IMR-90 (cell line): Measurements from ENCODE around the gene TRAPPC10. TPM values are rescaled to one million over a fixed set of nuclear protein-coding genes. Genes with fewer than 3 reads are reported as not detected.

Experiments used
- ATAC-seq: fragments of 200-7000 bp; cut with Tn5 transposase; 2 replicates; pipeline ENCODE4 v1.9.1; 2020; ENCODE audit warnings: low read depth, mild to moderate bottlenecking, moderate library complexity
- BruUV-seq: library from RNA; stranded (reverse); fragments of 400-500 nt; replicated peaks from 2 replicates; lab custom pipeline; 2021; lab: Mats Ljungman, UMichigan
- CTCF ChIA-PET: fragments of 300-600 bp; formaldehyde crosslinking; extraction: SDS; loops from one replicate; lab custom pipeline; 2021; ENCODE audit warnings: antibody characterized with exemption; lab: Yijun Ruan, JAX
- POLR2A ChIA-PET: fragments of 300-600 bp; sonication (Branson Sonifier 250); formaldehyde crosslinking; loops from one replicate; lab custom pipeline; 2022; ENCODE audit warnings: antibody characterized with exemption; ENCODE audit not compliant: unreplicated experiment; lab: Charles Lee
- DNase-seq: peaks from one replicate; pipeline ENCODE4 v3.0.0; 2013
- H2AFZ ChIP-seq: replicated peaks from 2 replicates; pipeline ENCODE3; 2013; ENCODE audit warnings: low read length, mild to moderate bottlenecking; ENCODE audit not compliant: poor library complexity
- H2AK5ac ChIP-seq: 2 replicates; pipeline ENCODE4 v1.6.1; 2013; ENCODE audit warnings: low read depth, low read length, inconsistent platforms
- H2AK9ac ChIP-seq: replicated peaks from 2 replicates; pipeline ENCODE3; 2013; ENCODE audit warnings: mild to moderate bottlenecking, low read depth, low read length, moderate library complexity; ENCODE audit not compliant: poor library complexity
- H2BK120ac ChIP-seq: 2 replicates; pipeline ENCODE4 v1.6.1; 2013; ENCODE audit warnings: low read depth, low read length, inconsistent platforms
- H2BK15ac ChIP-seq: 3 replicates; pipeline ENCODE4 v1.6.1; 2013; ENCODE audit warnings: low read depth, low read length, inconsistent platforms
- H2BK20ac ChIP-seq: 2 replicates; pipeline ENCODE4 v1.6.1; 2013; ENCODE audit warnings: low read depth, mild to moderate bottlenecking, inconsistent platforms, low read length, moderate library complexity
- H2BK5ac ChIP-seq: 2 replicates; pipeline ENCODE4 v1.6.1; 2013; ENCODE audit warnings: mild to moderate bottlenecking, low read depth, low read length, inconsistent platforms; ENCODE audit not compliant: poor library complexity, severe bottlenecking
- H3K14ac ChIP-seq: replicated peaks from 2 replicates; pipeline ENCODE4 v1.6.1; 2013; ENCODE audit warnings: low read depth, low read length, inconsistent platforms
- H3K18ac ChIP-seq: 2 replicates; pipeline ENCODE4 v1.6.1; 2013; ENCODE audit warnings: low read depth, low read length, control low read depth
- H3K23ac ChIP-seq: 2 replicates; pipeline ENCODE4 v1.6.1; 2013; ENCODE audit warnings: low read depth, low read length, inconsistent platforms
- H3K27ac ChIP-seq: 2 replicates; pipeline ENCODE4 v1.5.1; 2013; ENCODE audit warnings: mild to moderate bottlenecking, control low read depth, low read length; ENCODE audit not compliant: insufficient read depth
- H3K27me3 ChIP-seq: 2 replicates; pipeline ENCODE4 v1.6.1; 2013; ENCODE audit warnings: low read length; ENCODE audit not compliant: control insufficient read depth, insufficient read depth
- H3K36me3 ChIP-seq: 2 replicates; pipeline ENCODE4 v1.6.1; 2013; ENCODE audit warnings: low read length, mixed read lengths; ENCODE audit not compliant: control insufficient read depth, insufficient read depth
- H3K4ac ChIP-seq: 2 replicates; pipeline ENCODE4 v1.6.1; 2013; ENCODE audit warnings: low read depth, low read length, inconsistent platforms
- H3K4me1 ChIP-seq: 2 replicates; pipeline ENCODE4 v1.6.1; 2013; ENCODE audit warnings: low read length, mixed read lengths; ENCODE audit not compliant: control insufficient read depth, insufficient read depth
- H3K4me2 ChIP-seq: 2 replicates; pipeline ENCODE4 v1.6.1; 2013; ENCODE audit warnings: low read depth, mild to moderate bottlenecking, control low read depth, low read length, moderate library complexity
- H3K4me3 ChIP-seq: 2 replicates; pipeline ENCODE4 v1.5.1; 2013; ENCODE audit warnings: low read depth, mild to moderate bottlenecking, control low read depth, low read length, moderate library complexity; ENCODE audit not compliant: insufficient read depth
- H3K56ac ChIP-seq: 2 replicates; pipeline ENCODE4 v1.6.1; 2013; ENCODE audit warnings: low read length, inconsistent platforms; ENCODE audit not compliant: insufficient read depth; ENCODE audit errors: extremely low read depth
- H3K79me1 ChIP-seq, 2 experiments: 2 replicates each; pipeline ENCODE4 v1.6.1; 2013; ENCODE audit warnings: low read length in 2 of 2, inconsistent platforms in 1 of 2, low read depth in 1 of 2
- H3K9ac ChIP-seq: 2 replicates; pipeline ENCODE4 v1.6.1; 2013; ENCODE audit warnings: low read depth, low read length, control low read depth
- H3K9me1 ChIP-seq: 2 replicates; pipeline ENCODE4 v1.6.1; 2013; ENCODE audit warnings: low read length, inconsistent platforms; ENCODE audit not compliant: insufficient read depth
- H3K9me3 ChIP-seq: 2 replicates; pipeline ENCODE4 v1.6.1; 2013; ENCODE audit warnings: low read length; ENCODE audit not compliant: control insufficient read depth, insufficient read depth
- H4K20me1 ChIP-seq: 2 replicates; pipeline ENCODE4 v1.6.1; 2013; ENCODE audit warnings: low read length, inconsistent platforms; ENCODE audit not compliant: insufficient read depth
- H4K5ac ChIP-seq: 2 replicates; pipeline ENCODE4 v1.6.1; 2013; ENCODE audit warnings: mild to moderate bottlenecking, low read depth, low read length, control low read depth
- H4K8ac ChIP-seq, 2 experiments: 2 replicates each; pipeline ENCODE4 v1.6.1; 2013; ENCODE audit warnings: low read depth in 2 of 2, low read length in 2 of 2, control low read depth in 1 of 2, inconsistent platforms in 1 of 2
- H4K91ac ChIP-seq: 2 replicates; pipeline ENCODE4 v1.6.1; 2013; ENCODE audit warnings: low read depth, low read length, inconsistent platforms; ENCODE audit not compliant: insufficient read depth
- BHLHE40 ChIP-seq: fragments of 150-350 bp; IDR thresholded peaks from 2 replicates; pipeline ENCODE4 v1.6.1; 2016; ENCODE audit warnings: mild to moderate bottlenecking, low read depth, low read length
- ELK1 ChIP-seq: fragments of 150-350 bp; IDR thresholded peaks from 2 replicates; pipeline ENCODE4 v1.6.1; 2016; ENCODE audit warnings: low read depth, mild to moderate bottlenecking, low read length, moderate library complexity, borderline replicate concordance
- FOS ChIP-seq: fragments of 150-350 bp; IDR thresholded peaks from 2 replicates; pipeline ENCODE4 v1.6.1; 2016; ENCODE audit warnings: low read depth, low read length
- MAFK ChIP-seq: IDR thresholded peaks from 2 replicates; pipeline ENCODE4 v1.6.1; 2012; ENCODE audit warnings: low read depth, low read length, improper control_type of control experiment
- MAZ ChIP-seq: IDR thresholded peaks from 2 replicates; pipeline ENCODE4 v1.6.1; 2012; ENCODE audit warnings: low read depth, mild to moderate bottlenecking, low read length, improper control_type of control experiment, moderate library complexity, borderline replicate concordance
- MXI1 ChIP-seq: IDR thresholded peaks from 2 replicates; pipeline ENCODE4 v1.6.1; 2012; ENCODE audit warnings: low read depth, mild to moderate bottlenecking, low read length, moderate library complexity, borderline replicate concordance
- NFE2L2 ChIP-seq: fragments of 150-350 bp; IDR thresholded peaks from 2 replicates; pipeline ENCODE4 v1.6.1; 2016; ENCODE audit warnings: low read depth, mild to moderate bottlenecking, low read length
- POLR2A ChIP-seq: IDR thresholded peaks from 2 replicates; pipeline ENCODE4 v1.6.1; 2012; ENCODE audit warnings: mild to moderate bottlenecking, low read depth, low read length
- RAD21 ChIP-seq: IDR thresholded peaks from 2 replicates; pipeline ENCODE4 v1.6.1; 2012; ENCODE audit warnings: low read length, improper control_type of control experiment
- RCOR1 ChIP-seq: IDR thresholded peaks from 2 replicates; pipeline ENCODE4 v1.6.1; 2012; ENCODE audit warnings: mild to moderate bottlenecking, low read length, improper control_type of control experiment; ENCODE audit not compliant: insufficient replicate concordance
- RFX5 ChIP-seq: IDR thresholded peaks from 2 replicates; pipeline ENCODE4 v1.8.0; 2012; ENCODE audit warnings: low read depth, mild to moderate bottlenecking, low read length, moderate library complexity
- SMC3 ChIP-seq: fragments of 150-350 bp; IDR thresholded peaks from 2 replicates; pipeline ENCODE4 v1.6.1; 2016; ENCODE audit warnings: low read depth, mild to moderate bottlenecking, antibody characterized with exemption, low read length, moderate library complexity
- USF2 ChIP-seq: fragments of 150-350 bp; IDR thresholded peaks from 2 replicates; pipeline ENCODE4 v1.6.1; 2017; ENCODE audit warnings: mild to moderate bottlenecking, antibody characterized with exemption, low read length, low read depth
- WGBS, 2 experiments: methylation state at CpG; one replicate each; pipeline versions ENCODE4 v1.1.5 to v1.1.7; 2013; ENCODE audit warnings: missing lambda C conversion rate in 2 of 2; ENCODE audit not compliant: insufficient read length in 1 of 2; ENCODE audit errors: extremely low coverage in 2 of 2; 5-methylcytosine and 5-hydroxymethylcytosine counted together
- dilution Hi-C: fragments of 300-500 bp; cut with HindIII; formaldehyde crosslinking; loops from one replicate; pipeline ENCODE4 v1.14.3; 2018; ENCODE audit warnings: low sequenced_read_pairs; ENCODE audit not compliant: unreplicated experiment
- in situ Hi-C: fragments of 300-500 bp; cut with MboI; formaldehyde crosslinking; loops from 3 replicates; pipeline ENCODE4 v1.14.3; 2019; ENCODE audit warnings: low sequenced_read_pairs, inconsistent platforms, mixed read lengths
- intact Hi-C: fragments of 100-400 bp; cut with micrococcal nuclease; formaldehyde crosslinking; loops from 2 replicates; pipeline ENCODE4 v1.10.0; 2022
- polyA plus RNA-seq, 3 experiments: library from polyadenylated mRNA; depleted of rRNA; stranded (reverse); fragments of >200 nt; gene quantifications; 2 replicates each; pipeline ENCODE4 v1.2.3, GENCODE V29; 2012; ENCODE audit warnings: low replicate concordance in 1 of 3
- total RNA-seq: library from RNA; depleted of rRNA; stranded (reverse); fragments of >200 nt; gene quantifications from 2 replicates; pipeline ENCODE4 v1.2.3, GENCODE V29; 2012

TRAPPC10 gene
- total and polyA plus RNA-seq, 2 of the 4 experiments (the other 2 are of a cell fraction): 17.8 to 18.1 TPM

GRCh38 chr21:43974791-43975468, 37.2 kb upstream of the TRAPPC10 start:
- CTCF ChIA-PET: interaction anchor here (0.7 to 1.7 kb wide), 6 partner anchors 9 to 164 kb away, joined by 3 to 6 read pairs (median 4); no protein-coding TSS in a partner anchor
- DNase-seq: no peak

More at GRCh38 chr21:43974791-43975468, 37.2 kb upstream of the TRAPPC10 start:
- peak overlapping the region; percentile 74 for H2AK9ac ChIP-seq
- no peak overlapping the region for H3K56ac ChIP-seq
- no peaks in the 10 kb centered on the region for H3K9me3 ChIP-seq
- H2BK20ac ChIP-seq: no peak overlapping the region
- H2AK5ac ChIP-seq: peak overlapping the region; percentile 48; the same call in 1 of the 2 replicates
- no peak overlapping the region for H3K4me3 ChIP-seq
- H2BK5ac ChIP-seq: peak overlapping the region; percentile 85
- no peak overlapping the region for H3K9ac ChIP-seq
- peaks cover 5% of the 10 kb centered on the region for H3K9me1 ChIP-seq
- peaks cover 9% of the 10 kb centered on the region for H4K20me1 ChIP-seq
- no peak overlapping the region for H3K4me2 ChIP-seq
- H3K4me1 ChIP-seq: peaks cover 2% of the 10 kb centered on the region; the same call in 1 of the 2 replicates
- no peak for TF ChIP-seq MAFK
- no peak for TF ChIP-seq RFX5
- no peak for TF ChIP-seq RCOR1
- TF ChIP-seq RAD21: no peak
- TF ChIP-seq POLR2A: no peak
- TF ChIP-seq SMC3: no peak
- no peak for TF ChIP-seq ELK1
- TF ChIP-seq NFE2L2: no peak
- no peak for TF ChIP-seq USF2
- TF ChIP-seq FOS: no peak
- TF ChIP-seq MAZ: no peak
- TF ChIP-seq MXI1: no peak
- TF ChIP-seq BHLHE40: no peak
- POLR2A ChIA-PET: no interaction called here
- in situ Hi-C loops: no loop called here
- BruUV-seq: no TSS peak
- dilution Hi-C loops: no loop called here
- peaks cover 26% of the 10 kb centered on the region for H3K36me3 ChIP-seq
- intact Hi-C loops: no loop called here
- peak overlapping the region; percentile 59 for H2AFZ ChIP-seq
- ATAC-seq: peak; percentile 36
- H3K27me3 ChIP-seq: no peaks in the 10 kb centered on the region
- no peak overlapping the region for H3K23ac ChIP-seq
- no peak overlapping the region; the same call in 1 of the 2 replicates for H3K14ac ChIP-seq
- H2BK15ac ChIP-seq: no peak overlapping the region
- peak overlapping the region; percentile 6; the same call in 1 of the 2 replicates for H4K91ac ChIP-seq
- H4K5ac ChIP-seq: no peak overlapping the region
- H4K8ac ChIP-seq: no peak overlapping the region
- no peak overlapping the region for H2BK120ac ChIP-seq
- H3K27ac ChIP-seq: no peak overlapping the region
- WGBS, 2 experiments: 94% methylated on average over 5 of the region's 16 CpGs; no CpG with 5 or more reads in 1 of the 2 experiments
- H3K79me1 ChIP-seq: peaks cover 0 to 8% of the 10 kb centered on the region in 2 experiments; a peak in 2 of 4 replicates
- no peak overlapping the region for H3K18ac ChIP-seq
- H3K4ac ChIP-seq: no peak overlapping the region; the same call in 1 of the 2 replicates
